Psoas muscle (tissue), 8 donors: ENCODE results near the gene THAP12. TPM values are rescaled to one million over a fixed set of nuclear protein-coding genes. Genes with fewer than 3 reads are reported as not detected.

Experiments
- ATAC-seq, 4 donors: fragments of 200-7000 bp; cut with Tn5 transposase; one replicate each; pipeline ENCODE4 v1.9.1; 2020; ENCODE audit warnings: moderate library complexity in 3 of 4, mild to moderate bottlenecking in 2 of 4
- DNase-seq, 2 donors: peaks; one replicate each; pipeline ENCODE4 v3.0.0-alpha.2; 2020
- H3K27ac ChIP-seq: fragments of 200-600 bp; one replicate; pipeline ENCODE4 v1.8.0; 2022
- H3K27me3 ChIP-seq, 3 donors: fragments of 200-600 bp in 1 of 3; one replicate each; pipeline versions ENCODE4 v1.6.1 to v1.8.0; 2013 to 2022; ENCODE audit warnings: low read length in 2 of 3, mild to moderate bottlenecking in 2 of 3, moderate library complexity in 1 of 3; ENCODE audit not compliant: insufficient read depth in 3 of 3
- H3K36me3 ChIP-seq, 2 donors: fragments of 200-600 bp in 1 of 2; one replicate each; pipeline versions ENCODE4 v1.6.1 to v1.8.0; 2013 to 2022; ENCODE audit warnings: low read depth in 1 of 2, mild to moderate bottlenecking in 1 of 2, moderate library complexity in 1 of 2; ENCODE audit not compliant: insufficient read depth in 1 of 2
- H3K4me1 ChIP-seq: fragments of 200-600 bp; one replicate; pipeline ENCODE4 v1.8.0; 2022
- H3K4me3 ChIP-seq: fragments of 200-600 bp; one replicate; pipeline ENCODE4 v1.8.0; 2022; ENCODE audit warnings: mild to moderate bottlenecking
- H3K9me3 ChIP-seq: fragments of 200-600 bp; one replicate; pipeline ENCODE4 v1.8.0; 2022
- WGBS, 3 donors: extraction: QIAGEN DNeasy Blood & Tissue Kit; methylation state at CpG; one replicate each; pipeline versions ENCODE4 v1.1.6 to v1.1.7; 2013; 5-methylcytosine and 5-hydroxymethylcytosine counted together
- intact Hi-C, 2 donors: fragments of 100-400 bp; cut with DNase I; formaldehyde crosslinking; loops; one replicate each; pipeline versions ENCODE4 v1.11.0 to v1.14.2; 2022
- long read RNA-seq, 2 donors: library from polyadenylated mRNA; unstranded; transcript quantifications; one replicate each; pipeline ENCODE4 v2.0.0, GENCODE V29; 2021
- polyA plus RNA-seq, 3 donors: library from polyadenylated mRNA; stranded (reverse); fragments of 200-250 nt; gene quantifications; one replicate each; pipeline ENCODE4 v1.2.3, GENCODE V29; 2013
- total RNA-seq, 4 donors: library from RNA; stranded (reverse); fragmentation: NEBNext Ultra II Directional in 2 of 4; extraction: Animal tissue kit (Norgen Biotek cat#: 25700) in 2 of 4; gene quantifications; one replicate each; pipeline versions ENCODE4 v1.2.1 to v1.2.4, GENCODE V29; 2021 to 2023
- TF ChIP-seq, protein P1 (sequence below): fragments of 200-600 bp; IDR thresholded peaks from one replicate; pipeline ENCODE4 v1.8.0; 2022; ENCODE audit warnings: antibody characterized with exemption
- donor health status: healthy with polysubstance abuse.
- donor health status: DM: no; HTN: no; CAD: no; lungs with moderate emphysema.
- donor health status: Bipolar disorder and iron deficiency.
- donor health status: healthy.
- donor health status: DM: yes; HTN: yes; CAD: no.
- donor health status: DM: no; HTN: no; CAD: no.
- donor health status: DM: no; HTN: no; CAD: no.
- donor health status: DM: yes; HTN: yes; CAD: no.

THAP12 gene, protein sequence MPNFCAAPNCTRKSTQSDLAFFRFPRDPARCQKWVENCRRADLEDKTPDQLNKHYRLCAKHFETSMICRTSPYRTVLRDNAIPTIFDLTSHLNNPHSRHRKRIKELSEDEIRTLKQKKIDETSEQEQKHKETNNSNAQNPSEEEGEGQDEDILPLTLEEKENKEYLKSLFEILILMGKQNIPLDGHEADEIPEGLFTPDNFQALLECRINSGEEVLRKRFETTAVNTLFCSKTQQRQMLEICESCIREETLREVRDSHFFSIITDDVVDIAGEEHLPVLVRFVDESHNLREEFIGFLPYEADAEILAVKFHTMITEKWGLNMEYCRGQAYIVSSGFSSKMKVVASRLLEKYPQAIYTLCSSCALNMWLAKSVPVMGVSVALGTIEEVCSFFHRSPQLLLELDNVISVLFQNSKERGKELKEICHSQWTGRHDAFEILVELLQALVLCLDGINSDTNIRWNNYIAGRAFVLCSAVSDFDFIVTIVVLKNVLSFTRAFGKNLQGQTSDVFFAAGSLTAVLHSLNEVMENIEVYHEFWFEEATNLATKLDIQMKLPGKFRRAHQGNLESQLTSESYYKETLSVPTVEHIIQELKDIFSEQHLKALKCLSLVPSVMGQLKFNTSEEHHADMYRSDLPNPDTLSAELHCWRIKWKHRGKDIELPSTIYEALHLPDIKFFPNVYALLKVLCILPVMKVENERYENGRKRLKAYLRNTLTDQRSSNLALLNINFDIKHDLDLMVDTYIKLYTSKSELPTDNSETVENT
- total RNA-seq (10 to 100 TPM; 21.8 to 38.1 (median 34.7) TPM), polyA plus RNA-seq (10 to 100 TPM; 15.6 to 35.9 (median 17.1) TPM)
- long read RNA-seq, donor 1, transcript THAP12-201 (5 exons, 3,300 nt): major isoform, 60 of 82 reads
- long read RNA-seq, donor 1, transcript THAP12-203 (6 exons, 882 nt): minor isoform, 16 of 82 reads
- long read RNA-seq, donor 1, partial matches to known transcripts: 0 of 82 reads
- long read RNA-seq, donor 1, other reads (novel, unspliced or antisense): 6 of 82 reads
- long read RNA-seq, donor 2, transcript THAP12-201 (5 exons, 3,300 nt): major isoform, 130 of 174 reads
- long read RNA-seq, donor 2, transcript THAP12-203 (6 exons, 882 nt): minor isoform, 21 of 174 reads
- long read RNA-seq, donor 2, partial matches to known transcripts: 3 of 174 reads
- long read RNA-seq, donor 2, other reads (novel, unspliced or antisense): 20 of 174 reads

DNA sequence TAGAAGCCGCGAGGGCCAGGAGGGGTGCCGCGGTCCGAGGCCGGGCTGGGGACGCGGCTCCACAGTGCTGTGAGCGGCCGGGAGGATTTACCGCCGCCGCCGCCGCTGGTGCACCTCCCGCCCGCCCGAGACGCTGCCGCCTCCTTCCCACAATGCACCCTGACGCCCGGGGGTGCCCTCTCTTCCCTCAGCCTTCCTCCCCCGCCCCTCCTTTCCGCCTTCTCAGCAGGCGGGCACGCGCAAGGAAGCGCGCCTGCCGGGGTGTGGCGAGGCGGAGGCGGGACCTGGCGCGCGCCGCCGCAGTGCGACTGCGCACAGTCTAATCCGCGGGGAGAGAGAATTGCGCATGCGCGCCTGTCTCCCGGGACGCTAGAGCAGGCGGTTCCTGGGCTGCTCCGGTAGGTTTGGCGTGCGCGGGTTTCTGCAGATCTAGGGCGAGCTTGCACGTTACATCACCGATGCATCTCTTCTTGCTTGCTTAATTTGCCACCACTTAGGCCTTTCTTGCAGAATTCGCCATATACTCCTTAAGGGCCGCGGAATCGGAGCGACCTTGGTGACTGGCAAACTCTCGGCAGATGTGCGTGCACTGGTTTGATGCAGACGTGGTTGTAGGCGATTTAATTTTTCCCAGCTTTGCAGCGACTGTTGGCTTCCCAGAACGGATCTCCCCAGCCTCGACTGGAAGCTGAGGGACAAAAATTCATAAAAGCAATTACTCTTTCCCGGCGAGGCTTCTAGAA lies at the start of gene THAP12, which contains the start of gene GVQW3:
Gene THAP12 (minus strand): TSS at position 156 of the 743 bp plus-strand sequence. CDS start 296 bp downstream, outside the sequence.
Gene GVQW3 (plus strand): TSS at position 347 of the 743 bp plus-strand sequence. CDS start 506 bp downstream, outside the sequence.
- TF ChIP-seq, protein P1, sequence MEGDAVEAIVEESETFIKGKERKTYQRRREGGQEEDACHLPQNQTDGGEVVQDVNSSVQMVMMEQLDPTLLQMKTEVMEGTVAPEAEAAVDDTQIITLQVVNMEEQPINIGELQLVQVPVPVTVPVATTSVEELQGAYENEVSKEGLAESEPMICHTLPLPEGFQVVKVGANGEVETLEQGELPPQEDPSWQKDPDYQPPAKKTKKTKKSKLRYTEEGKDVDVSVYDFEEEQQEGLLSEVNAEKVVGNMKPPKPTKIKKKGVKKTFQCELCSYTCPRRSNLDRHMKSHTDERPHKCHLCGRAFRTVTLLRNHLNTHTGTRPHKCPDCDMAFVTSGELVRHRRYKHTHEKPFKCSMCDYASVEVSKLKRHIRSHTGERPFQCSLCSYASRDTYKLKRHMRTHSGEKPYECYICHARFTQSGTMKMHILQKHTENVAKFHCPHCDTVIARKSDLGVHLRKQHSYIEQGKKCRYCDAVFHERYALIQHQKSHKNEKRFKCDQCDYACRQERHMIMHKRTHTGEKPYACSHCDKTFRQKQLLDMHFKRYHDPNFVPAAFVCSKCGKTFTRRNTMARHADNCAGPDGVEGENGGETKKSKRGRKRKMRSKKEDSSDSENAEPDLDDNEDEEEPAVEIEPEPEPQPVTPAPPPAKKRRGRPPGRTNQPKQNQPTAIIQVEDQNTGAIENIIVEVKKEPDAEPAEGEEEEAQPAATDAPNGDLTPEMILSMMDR: no peak
- Histone ChIP-seq H3K27me3 (no peaks in the 10 kb centered on the region), H3K27ac (peak within 1 kb of the TSS; percentile 84), H3K36me3 (peaks cover 0 to 3% of the 10 kb centered on the region in 2 donors), H3K4me3 (peak within 1 kb of the TSS; percentile 90), H3K9me3 (no peaks in the 10 kb centered on the region), H3K4me1 (peaks cover 32% of the 10 kb centered on the region)
- ATAC-seq (peak; percentile 98 to 99 (median 98)), DNase-seq (peak; percentile 97 to 99)
- intact Hi-C loops: loop anchor here in 1 of 2 donors (2.0 kb wide), 1 partner anchor 64 kb away; the partner anchor contains the start of gene EMSY
- WGBS, 3 donors: 0 to 1% (median 0%) methylated on average over 50 to 69 of the region's 69 CpGs

DNA sequence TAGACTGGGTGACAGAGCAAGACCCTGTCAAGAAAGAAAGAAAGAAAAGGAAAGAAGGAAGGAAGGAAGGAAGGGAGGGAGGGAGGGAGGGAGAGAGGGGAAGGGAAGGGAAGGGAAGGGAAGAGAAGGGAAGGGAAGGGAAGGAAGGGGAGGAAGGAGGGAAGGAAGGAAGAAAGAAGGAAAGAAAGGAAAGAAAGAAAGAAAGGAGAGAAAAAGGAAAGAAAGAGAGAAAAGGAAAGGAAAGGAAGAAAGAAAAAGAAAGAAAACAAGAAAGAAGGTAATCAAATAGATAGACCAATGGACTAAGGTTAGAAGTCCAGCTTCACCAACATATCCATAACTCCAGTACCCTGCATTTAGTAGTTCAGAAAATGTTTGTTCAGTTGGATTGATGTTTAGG lies 45.7 kb upstream of the THAP12 start:
- no peaks in the 10 kb centered on the region for H3K36me3 ChIP-seq
- TF ChIP-seq, protein P1: no peak
- H3K4me3 ChIP-seq: no peak overlapping the region
- no peaks in the 10 kb centered on the region for H3K27me3 ChIP-seq
- DNase-seq: no peak
- H3K27ac ChIP-seq: no peak overlapping the region
- intact Hi-C loops: no loop called here
- H3K4me1 ChIP-seq: no peaks in the 10 kb centered on the region
- H3K9me3 ChIP-seq: no peaks in the 10 kb centered on the region
- no peak for ATAC-seq

DNA sequence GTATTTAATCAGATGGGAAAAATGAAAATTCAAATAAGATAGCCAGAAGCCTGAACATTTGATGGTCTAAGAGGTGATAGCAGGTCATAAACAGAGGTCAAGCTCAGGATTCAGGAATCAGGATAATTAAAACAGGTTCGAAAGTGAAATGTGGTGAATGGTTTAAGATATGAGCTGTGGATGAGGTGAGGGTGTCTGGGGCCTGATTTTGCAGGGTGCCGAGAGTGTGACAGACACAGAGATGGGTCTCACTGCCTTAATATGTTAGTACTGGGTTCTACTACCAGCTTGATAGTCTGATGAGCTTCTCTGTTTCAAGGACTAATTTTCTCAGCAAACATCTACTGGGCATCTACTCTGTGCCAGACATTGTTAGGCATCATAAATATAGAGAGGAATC lies 44.0 kb upstream of the THAP12 start:
- Histone ChIP-seq H3K4me3 (no peak overlapping the region), H3K4me1 (no peaks in the 10 kb centered on the region), H3K36me3 (no peaks in the 10 kb centered on the region), H3K9me3 (no peaks in the 10 kb centered on the region), H3K27ac (no peak overlapping the region), H3K27me3 (no peaks in the 10 kb centered on the region)
- no peak for DNase-seq
- TF ChIP-seq, protein P1: no peak
- 93 to 98% (median 93%) methylated on average over 2 of the region's 2 CpGs for WGBS, 3 donors
- intact Hi-C loops: no loop called here
- ATAC-seq: no peak

DNA sequence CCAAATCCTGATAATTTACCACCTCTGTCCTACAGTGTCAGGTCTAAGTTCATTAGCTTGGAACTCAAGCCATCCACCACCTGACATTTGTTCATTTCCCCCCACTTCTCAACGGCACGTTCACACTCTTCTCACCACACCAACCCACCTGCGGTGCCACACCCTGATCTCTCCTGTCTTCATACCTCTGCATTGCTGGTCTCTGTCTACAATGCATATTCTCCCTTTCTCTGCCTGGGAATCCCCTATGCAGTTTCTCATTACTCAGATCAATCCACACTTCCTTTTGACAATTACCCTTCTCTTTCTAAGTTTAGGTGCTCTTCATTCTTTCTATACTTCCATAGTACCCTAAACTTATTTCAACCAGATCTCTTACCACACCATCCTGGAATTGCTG lies 43.4 kb upstream of the THAP12 start:
- 64 to 71% (median 67%) methylated on average over 3 of the region's 3 CpGs for WGBS, 3 donors
- no peak for ATAC-seq

More for the DNA sequence above, 43.4 kb upstream of the THAP12 start:
- Histone ChIP-seq H3K9me3 (no peaks in the 10 kb centered on the region), H3K4me1 (no peaks in the 10 kb centered on the region), H3K27me3 (no peaks in the 10 kb centered on the region), H3K27ac (no peak overlapping the region), H3K36me3 (no peaks in the 10 kb centered on the region), H3K4me3 (no peak overlapping the region)
- DNase-seq: no peak
- intact Hi-C loops: no loop called here
- TF ChIP-seq, protein P1: no peak
